HG03064 (cell line): ENCODE measurements around the gene GMNN.
"Not testable (repeated sequence)": the region's sequence is repeated elsewhere in the genome, so short reads cannot be mapped to it uniquely, and the experiment has no call there.

Source experiments
- ATAC-seq: cut with Tn5 transposase; IDR thresholded peaks from one replicate; pipeline ENCODE4 v1.9.1; 2021; ENCODE audit warnings: low read depth; ENCODE audit not compliant: unreplicated experiment

GMNN gene

GRCh38 chr6:24761193-24761835 lies 13.4 kb upstream of the GMNN start:
- no peak for ATAC-seq

GRCh38 chr6:24761851-24762250 lies 12.9 kb upstream of the GMNN start:
- no peak for ATAC-seq

GRCh38 chr6:24763578-24763977 lies 11.2 kb upstream of the GMNN start:
- ATAC-seq = no peak

- ATAC-seq = not testable (repeated sequence)
Observed at GRCh38 chr6:24764833-24765828, 9.6 kb upstream of the GMNN start.

GRCh38 chr6:24765968-24766367 lies 8.8 kb upstream of the GMNN start:
- not testable (repeated sequence) for ATAC-seq

GRCh38 chr6:24766680-24767462 lies 7.9 kb upstream of the GMNN start:
- ATAC-seq = no peak

GRCh38 chr6:24768361-24768760 lies 6.4 kb upstream of the GMNN start:
- no peak for ATAC-seq

GRCh38 chr6:24775520-24776058 lies 852 bp downstream of the GMNN start:
- peak; percentile 9 for ATAC-seq

- ATAC-seq = no peak
Observed at GRCh38 chr6:24777227-24777626, 2.5 kb downstream of the GMNN start.

- ATAC-seq = no peak
Observed at GRCh38 chr6:24778121-24778520, 3.4 kb downstream of the GMNN start.

- no peak for ATAC-seq
Observed at GRCh38 chr6:24778878-24779277, 4.1 kb downstream of the GMNN start.

GRCh38 chr6:24779416-24780016 lies 4.8 kb downstream of the GMNN start:
- no peak for ATAC-seq

- no peak for ATAC-seq
Observed at GRCh38 chr6:24780206-24780605, 5.5 kb downstream of the GMNN start.

- ATAC-seq = no peak
Observed at GRCh38 chr6:24788031-24788665, 13.4 kb downstream of the GMNN start.

- ATAC-seq = no peak
Observed at GRCh38 chr6:24795106-24795505, 20.4 kb downstream of the GMNN start.

- no peak for ATAC-seq
Observed at GRCh38 chr6:24796616-24797290, 22.0 kb downstream of the GMNN start.

GRCh38 chr6:24797596-24798216 lies 23.0 kb downstream of the GMNN start:
- ATAC-seq = no peak

GRCh38 chr6:24798740-24799540 lies 24.2 kb downstream of the GMNN start, which contains the start of gene ARMH2:
ARMH2 (minus strand) TSS chr6:24798917; CDS start chr6:24798857, 60 bp downstream.
- no peak for ATAC-seq
